HCT116 (cell line): ENCODE results near the gene SEC24D. TPM values are rescaled to one million over a fixed set of nuclear protein-coding genes. Genes with fewer than 3 reads are reported as not detected.

Experiments
- ATAC-seq: fragments of 200-7000 bp; cut with Tn5 transposase; 2 replicates; pipeline ENCODE4 v1.9.1; 2020; ENCODE audit warnings: mild to moderate bottlenecking, moderate library complexity
- BruUV-seq: library from RNA; stranded (reverse); fragments of 400-500 nt; replicated peaks from 2 replicates; lab custom pipeline; 2021; lab: Mats Ljungman, UMichigan
- CTCF ChIA-PET: fragments of 300-600 bp; sonication (Branson Sonifier 250); formaldehyde crosslinking; loops from one replicate; lab custom pipeline; 2021; ENCODE audit warnings: antibody characterized with exemption; lab: Charles Lee
- POLR2A ChIA-PET: fragments of 300-600, 350-600 bp; sonication (Branson Sonifier 250); formaldehyde crosslinking; loops from one replicate; lab custom pipeline; 2021; ENCODE audit warnings: antibody characterized with exemption; lab: Charles Lee
- RAD21 ChIA-PET, 2 experiments: fragments of 300-600 bp; sonication (Branson Sonifier 250); formaldehyde crosslinking; loops; one replicate each; lab custom pipeline; 2023; ENCODE audit warnings: low total read pairs in 2 of 2; ENCODE audit not compliant: uncharacterized antibody in 2 of 2, unreplicated experiment in 2 of 2, low non-redundant PET in 1 of 2; lab: Charles Lee
- DNase-seq: peaks from one replicate; pipeline ENCODE4 v3.0.0-alpha.2; 2010; ENCODE audit warnings: low read depth, low spot score
- H2AFZ ChIP-seq: fragments of 200-600 bp; shearing (Covaris generic), sonication (generic); 2 replicates; pipeline ENCODE4 v1.6.1; 2017; ENCODE audit warnings: low read depth, mixed run types, mixed read lengths, antibody characterized with exemption, low read length; ENCODE audit not compliant: poor library complexity, severe bottlenecking
- H3K27ac ChIP-seq: 2 replicates; pipeline ENCODE4 v1.5.1; 2012; ENCODE audit warnings: low read depth, low read length
- H3K27me3 ChIP-seq: fragments of 200-600 bp; sonication (generic); 2 replicates; pipeline ENCODE4 v1.6.1; 2016; ENCODE audit warnings: mixed run types, low read length, mixed read lengths; ENCODE audit not compliant: insufficient read depth
- H3K36me3 ChIP-seq, 2 experiments: fragments of 200-500 bp in 1 of 2; fragments of 200-600 bp in 1 of 2; sonication (Bioruptor generic) in 1 of 2; sonication (generic) in 1 of 2; 2 replicates each; pipeline versions ENCODE4 v1.5.1 to v1.6.1; 2014 to 2016; ENCODE audit warnings: low read length in 2 of 2, inconsistent platforms in 1 of 2, mixed read lengths in 1 of 2, mixed run types in 1 of 2; ENCODE audit not compliant: insufficient read depth in 2 of 2, control insufficient read depth in 1 of 2
- H3K4me1 ChIP-seq, 2 experiments: fragments of 200-600 bp in 1 of 2; sonication (generic) in 1 of 2; 2 replicates each; pipeline versions ENCODE4 v1.5.1 to v1.6.1; 2012 to 2017; ENCODE audit warnings: low read length in 2 of 2, inconsistent platforms in 1 of 2, mild to moderate bottlenecking in 1 of 2, mixed read lengths in 1 of 2, mixed run types in 1 of 2, moderate library complexity in 1 of 2; ENCODE audit not compliant: insufficient read depth in 2 of 2, control insufficient read depth in 1 of 2
- H3K4me2 ChIP-seq: fragments of 200-600 bp; sonication (generic); 2 replicates; pipeline ENCODE4 v1.6.1; 2017; ENCODE audit warnings: mixed run types, low read length, mixed read lengths
- H3K4me3 ChIP-seq, 2 experiments: fragments of 200-600 bp in 1 of 2; sonication (generic) in 1 of 2; replicated peaks in 1 of 2; 2 replicates each; pipeline ENCODE4 v1.5.1; 2011 to 2016; ENCODE audit warnings: low read length in 2 of 2, control low read depth in 1 of 2, low read depth in 1 of 2, mild to moderate bottlenecking in 1 of 2, mixed read lengths in 1 of 2, mixed run types in 1 of 2
- H3K79me2 ChIP-seq: fragments of 200-600 bp; sonication (generic); 2 replicates; pipeline ENCODE4 v1.6.1; 2017; ENCODE audit warnings: mild to moderate bottlenecking, mixed run types, low read length, moderate library complexity, mixed read lengths; ENCODE audit not compliant: insufficient read depth
- H3K9ac ChIP-seq: fragments of 200-600 bp; sonication (generic); 2 replicates; pipeline ENCODE4 v1.6.1; 2016; ENCODE audit warnings: low read length, mixed read lengths
- H3K9me2 ChIP-seq: fragments of 200-600 bp; sonication (generic), shearing (Covaris generic); 2 replicates; pipeline ENCODE4 v1.6.1; 2017; ENCODE audit warnings: mixed run types, mild to moderate bottlenecking, moderate library complexity; ENCODE audit not compliant: insufficient read depth
- H3K9me3 ChIP-seq, 2 experiments: fragments of 200-500 bp in 1 of 2; fragments of 200-600 bp in 1 of 2; sonication (Bioruptor generic) in 1 of 2; sonication (generic) in 1 of 2; 2 replicates each; pipeline ENCODE4 v1.6.1; 2014 to 2017; ENCODE audit warnings: low read length in 2 of 2, mixed read lengths in 2 of 2, inconsistent platforms in 1 of 2, low read depth in 1 of 2, mild to moderate bottlenecking in 1 of 2, mixed run types in 1 of 2, moderate library complexity in 1 of 2; ENCODE audit not compliant: control insufficient read depth in 1 of 2, insufficient read depth in 1 of 2
- H4K20me1 ChIP-seq: fragments of 200-600 bp; sonication (generic), shearing (Covaris generic); 2 replicates; pipeline ENCODE4 v1.6.1; 2017; ENCODE audit warnings: mixed run types, mild to moderate bottlenecking, moderate library complexity; ENCODE audit not compliant: insufficient read depth
- CEBPB ChIP-seq: IDR thresholded peaks from 2 replicates; pipeline ENCODE4 v1.6.1; 2012; ENCODE audit warnings: low read depth
- ELF1 ChIP-seq: IDR thresholded peaks from 2 replicates; pipeline ENCODE4 v1.6.1; 2012; ENCODE audit warnings: low read depth, borderline replicate concordance
- RAD21 ChIP-seq: IDR thresholded peaks from 2 replicates; pipeline ENCODE4 v1.6.1; 2012; ENCODE audit warnings: low read depth, mild to moderate bottlenecking
- SRF ChIP-seq: IDR thresholded peaks from 2 replicates; pipeline ENCODE4 v1.6.1; 2012; ENCODE audit warnings: low read depth
- TCF7L2 ChIP-seq: IDR thresholded peaks from 2 replicates; pipeline ENCODE4 v1.7.0; 2011; ENCODE audit warnings: borderline replicate concordance, inconsistent platforms; ENCODE audit not compliant: insufficient read depth, insufficient read length; ENCODE audit errors: extremely low read depth
- YY1 ChIP-seq: IDR thresholded peaks from 2 replicates; pipeline ENCODE4 v1.6.1; 2011; ENCODE audit warnings: low read length, low read depth, moderate library complexity, mild to moderate bottlenecking; ENCODE audit not compliant: insufficient replicate concordance; ENCODE audit errors: extremely low read depth
- ZFX ChIP-seq: fragments of 450-650 bp; IDR thresholded peaks from 2 replicates; pipeline ENCODE4 v1.6.1; 2017
- intact Hi-C: fragments of 100-400 bp; cut with micrococcal nuclease; formaldehyde crosslinking; loops from 2 replicates; pipeline ENCODE4 v1.10.0; 2022
- total RNA-seq: library from RNA; stranded (reverse); gene quantifications from one replicate; pipeline ENCODE4 v1.2.1, GENCODE V29; 2021; ENCODE audit not compliant: unreplicated experiment
- TF ChIP-seq, protein P1 (sequence below): IDR thresholded peaks from 2 replicates; pipeline ENCODE4 v1.6.1; 2012; ENCODE audit warnings: low read depth
- TF ChIP-seq, protein P2 (sequence below): IDR thresholded peaks from 2 replicates; pipeline ENCODE4 v1.6.1; 2012
- TF ChIP-seq, protein P3 (sequence below), 3 experiments: fragments of 200-600 bp in 1 of 3; sonication (generic) in 1 of 3; IDR thresholded peaks in 2 of 3; conservative IDR thresholded peaks in 1 of 3; 2 replicates each; pipeline ENCODE4 v1.5.1; 2012 to 2017; ENCODE audit warnings: low read depth in 2 of 3, low read length in 2 of 3, antibody characterized with exemption in 1 of 3, borderline replicate concordance in 1 of 3, control low read depth in 1 of 3, mild to moderate bottlenecking in 1 of 3, mixed read lengths in 1 of 3, mixed run types in 1 of 3, moderate library complexity in 1 of 3; ENCODE audit not compliant: insufficient read depth in 1 of 3

Gene SEC24D
- total RNA-seq, 1 experiment from 2014 or later: 28.5 TPM

DNA sequence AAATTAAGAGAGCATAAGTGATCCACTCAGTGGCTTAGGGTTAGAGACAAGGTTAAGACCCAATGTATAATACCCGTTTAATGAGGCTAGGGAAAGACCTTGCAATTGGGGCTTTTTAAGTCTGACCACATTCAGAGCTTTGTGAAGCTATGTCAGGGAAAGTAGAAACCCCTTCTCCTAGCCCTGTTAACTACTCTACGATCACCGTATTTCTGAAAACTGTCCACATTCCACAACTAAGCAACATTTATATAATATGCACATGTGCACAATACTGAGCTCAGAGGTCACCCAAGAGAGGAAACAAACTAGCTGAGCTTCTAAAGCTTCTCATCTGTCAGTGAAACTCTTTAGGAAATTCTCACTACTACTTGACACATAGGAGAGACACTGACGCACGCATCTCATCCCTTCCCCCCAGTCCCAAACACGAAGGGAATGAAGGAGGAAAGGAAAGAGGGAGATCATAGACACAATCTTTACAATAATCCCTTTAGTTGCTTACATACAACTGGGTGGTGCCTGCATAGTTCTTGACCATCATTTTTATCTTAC is 94.5 kb downstream of the SEC24D start (continued):
- TF ChIP-seq, protein P1, sequence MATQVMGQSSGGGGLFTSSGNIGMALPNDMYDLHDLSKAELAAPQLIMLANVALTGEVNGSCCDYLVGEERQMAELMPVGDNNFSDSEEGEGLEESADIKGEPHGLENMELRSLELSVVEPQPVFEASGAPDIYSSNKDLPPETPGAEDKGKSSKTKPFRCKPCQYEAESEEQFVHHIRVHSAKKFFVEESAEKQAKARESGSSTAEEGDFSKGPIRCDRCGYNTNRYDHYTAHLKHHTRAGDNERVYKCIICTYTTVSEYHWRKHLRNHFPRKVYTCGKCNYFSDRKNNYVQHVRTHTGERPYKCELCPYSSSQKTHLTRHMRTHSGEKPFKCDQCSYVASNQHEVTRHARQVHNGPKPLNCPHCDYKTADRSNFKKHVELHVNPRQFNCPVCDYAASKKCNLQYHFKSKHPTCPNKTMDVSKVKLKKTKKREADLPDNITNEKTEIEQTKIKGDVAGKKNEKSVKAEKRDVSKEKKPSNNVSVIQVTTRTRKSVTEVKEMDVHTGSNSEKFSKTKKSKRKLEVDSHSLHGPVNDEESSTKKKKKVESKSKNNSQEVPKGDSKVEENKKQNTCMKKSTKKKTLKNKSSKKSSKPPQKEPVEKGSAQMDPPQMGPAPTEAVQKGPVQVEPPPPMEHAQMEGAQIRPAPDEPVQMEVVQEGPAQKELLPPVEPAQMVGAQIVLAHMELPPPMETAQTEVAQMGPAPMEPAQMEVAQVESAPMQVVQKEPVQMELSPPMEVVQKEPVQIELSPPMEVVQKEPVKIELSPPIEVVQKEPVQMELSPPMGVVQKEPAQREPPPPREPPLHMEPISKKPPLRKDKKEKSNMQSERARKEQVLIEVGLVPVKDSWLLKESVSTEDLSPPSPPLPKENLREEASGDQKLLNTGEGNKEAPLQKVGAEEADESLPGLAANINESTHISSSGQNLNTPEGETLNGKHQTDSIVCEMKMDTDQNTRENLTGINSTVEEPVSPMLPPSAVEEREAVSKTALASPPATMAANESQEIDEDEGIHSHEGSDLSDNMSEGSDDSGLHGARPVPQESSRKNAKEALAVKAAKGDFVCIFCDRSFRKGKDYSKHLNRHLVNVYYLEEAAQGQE: no peak
- TF ChIP-seq CEBPB: no peak
- TF ChIP-seq, protein P2, sequence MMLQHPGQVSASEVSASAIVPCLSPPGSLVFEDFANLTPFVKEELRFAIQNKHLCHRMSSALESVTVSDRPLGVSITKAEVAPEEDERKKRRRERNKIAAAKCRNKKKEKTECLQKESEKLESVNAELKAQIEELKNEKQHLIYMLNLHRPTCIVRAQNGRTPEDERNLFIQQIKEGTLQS: no peak
- no peak for TF ChIP-seq YY1
- TF ChIP-seq ELF1: no peak
- TF ChIP-seq SRF: no peak
- TF ChIP-seq TCF7L2: no peak

DNA sequence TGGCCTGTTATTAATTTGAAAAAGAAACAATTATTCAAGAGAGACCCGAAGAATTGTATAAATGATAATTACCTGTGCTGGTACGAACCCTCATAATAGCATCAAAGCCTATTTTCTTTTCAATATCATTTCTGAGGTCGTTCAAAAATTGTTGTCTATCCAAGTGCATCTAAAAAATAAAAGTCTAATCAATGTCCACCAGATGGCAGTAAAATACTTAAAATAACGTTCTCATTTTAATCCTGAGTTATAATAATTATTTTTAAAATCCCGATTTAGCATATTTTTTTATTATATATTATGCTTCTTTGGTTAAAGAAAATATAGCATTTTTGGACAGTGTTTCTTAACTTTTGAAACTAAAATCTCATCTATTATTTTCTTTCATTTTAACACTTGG is 95.1 kb downstream of the SEC24D start:
- Histone ChIP-seq H3K27ac (no peak overlapping the region), H3K4me1 (no peaks in the 10 kb centered on the region), H3K9ac (no peak overlapping the region), H3K4me3 (no peak overlapping the region), H2AFZ (no peak overlapping the region), H4K20me1 (no peaks in the 10 kb centered on the region), H3K4me2 (no peak overlapping the region), H3K79me2 (no peaks in the 10 kb centered on the region), H3K9me2 (no peaks in the 10 kb centered on the region), H3K27me3 (no peaks in the 10 kb centered on the region), H3K36me3 (peaks cover 9 to 13% of the 10 kb centered on the region in 2 experiments; a peak in 2 of 4 replicates), H3K9me3 (no peaks in the 10 kb centered on the region)
- POLR2A ChIA-PET: no interaction called here
- CTCF ChIA-PET: no interaction called here
- TF ChIP-seq ZFX (no peak), RAD21 (peak; percentile 53; the same call in 1 of the 2 replicates)
- TF ChIP-seq, protein P3, sequence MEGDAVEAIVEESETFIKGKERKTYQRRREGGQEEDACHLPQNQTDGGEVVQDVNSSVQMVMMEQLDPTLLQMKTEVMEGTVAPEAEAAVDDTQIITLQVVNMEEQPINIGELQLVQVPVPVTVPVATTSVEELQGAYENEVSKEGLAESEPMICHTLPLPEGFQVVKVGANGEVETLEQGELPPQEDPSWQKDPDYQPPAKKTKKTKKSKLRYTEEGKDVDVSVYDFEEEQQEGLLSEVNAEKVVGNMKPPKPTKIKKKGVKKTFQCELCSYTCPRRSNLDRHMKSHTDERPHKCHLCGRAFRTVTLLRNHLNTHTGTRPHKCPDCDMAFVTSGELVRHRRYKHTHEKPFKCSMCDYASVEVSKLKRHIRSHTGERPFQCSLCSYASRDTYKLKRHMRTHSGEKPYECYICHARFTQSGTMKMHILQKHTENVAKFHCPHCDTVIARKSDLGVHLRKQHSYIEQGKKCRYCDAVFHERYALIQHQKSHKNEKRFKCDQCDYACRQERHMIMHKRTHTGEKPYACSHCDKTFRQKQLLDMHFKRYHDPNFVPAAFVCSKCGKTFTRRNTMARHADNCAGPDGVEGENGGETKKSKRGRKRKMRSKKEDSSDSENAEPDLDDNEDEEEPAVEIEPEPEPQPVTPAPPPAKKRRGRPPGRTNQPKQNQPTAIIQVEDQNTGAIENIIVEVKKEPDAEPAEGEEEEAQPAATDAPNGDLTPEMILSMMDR (IDR thresholded peaks at IDR 0.05 in 2 of 3, conservative IDR thresholded peaks at IDR 0.05 in 1 of 3; ENCODE audit: borderline replicate concordance in 1 of 3, insufficient read depth in 1 of 3, low read depth in 2 of 3, low read length in 2 of 3): peak; percentile 9 to 50 (median 35); a peak in 2 of 6 replicates
- RAD21 ChIA-PET: interaction anchor here in 1 of 2 experiments (1.0 kb wide), 1 partner anchor 227 kb away, joined by 3 read pairs; no protein-coding TSS in a partner anchor
- DNase-seq: peak; percentile 4
- no peak for ATAC-seq
- intact Hi-C loops: loop anchor here (1.0 kb wide), 1 partner anchor 228 kb away; no protein-coding TSS in a partner anchor
- BruUV-seq: no TSS peak
